SK-N-SH (cell line): ENCODE data around the gene SCN2A. TPM values are rescaled to one million over a fixed set of nuclear protein-coding genes. Genes with fewer than 3 reads are reported as not detected.

Source experiments
- CTCF ChIA-PET: fragments of 300-600, 350-600 bp; formaldehyde crosslinking; extraction: SDS; loops from one replicate; lab custom pipeline; 2021; lab: Yijun Ruan, JAX
- POLR2A ChIA-PET: fragments of 350-600 bp; sonication (Branson Sonifier 250); formaldehyde crosslinking; extraction: SDS; loops from one replicate; lab custom pipeline; 2020; ENCODE audit warnings: antibody characterized with exemption, inconsistent platforms; lab: Yijun Ruan, JAX
- DNase-seq: peaks from one replicate; pipeline ENCODE4 v3.0.0; 2012
- H2AFZ ChIP-seq: fragments of 200-600 bp; sonication (generic); 2 replicates; pipeline ENCODE4 v1.8.1; 2016; ENCODE audit warnings: antibody characterized with exemption, mild to moderate bottlenecking, low read depth
- H3F3A ChIP-seq: fragments of 200-600 bp; sonication (generic); replicated peaks from 2 replicates; pipeline ENCODE3; 2016; ENCODE audit warnings: antibody characterized with exemption, mild to moderate bottlenecking; ENCODE audit not compliant: insufficient read depth
- H3K27ac ChIP-seq, 2 experiments: fragments of 200-500 bp in 1 of 2; fragments of 200-600 bp in 1 of 2; sonication (Bioruptor generic) in 1 of 2; sonication (generic), shearing (Covaris generic) in 1 of 2; 2 replicates each; pipeline versions ENCODE4 v1.5.1 to v1.6.1; 2014 to 2016; ENCODE audit warnings: low read depth in 2 of 2, inconsistent platforms in 1 of 2, low read length in 1 of 2, mild to moderate bottlenecking in 1 of 2, mixed read lengths in 1 of 2
- H3K27me3 ChIP-seq: fragments of 200-600 bp; sonication (generic), shearing (Covaris generic); 2 replicates; pipeline ENCODE4 v1.6.1; 2016; ENCODE audit warnings: mixed run types; ENCODE audit not compliant: insufficient read depth
- H3K36me3 ChIP-seq, 2 experiments: fragments of 200-500 bp in 1 of 2; fragments of 200-600 bp in 1 of 2; sonication (Bioruptor generic) in 1 of 2; sonication (generic) in 1 of 2; replicated peaks in 1 of 2; 2 replicates each; pipeline versions ENCODE3 to v1.5.1; 2014 to 2016; ENCODE audit warnings: low read length in 1 of 2, mild to moderate bottlenecking in 1 of 2; ENCODE audit not compliant: insufficient read depth in 2 of 2, control insufficient read depth in 1 of 2
- H3K4me1 ChIP-seq, 2 experiments: fragments of 200-500 bp in 1 of 2; fragments of 200-600 bp in 1 of 2; sonication (Bioruptor generic) in 1 of 2; sonication (generic), shearing (Covaris generic) in 1 of 2; 2 replicates each; pipeline versions ENCODE4 v1.5.1 to v1.6.1; 2014 to 2016; ENCODE audit warnings: low read depth in 1 of 2, low read length in 1 of 2, mixed run types in 1 of 2; ENCODE audit not compliant: insufficient read depth in 2 of 2, control insufficient read depth in 1 of 2
- H3K4me2 ChIP-seq: fragments of 200-600 bp; sonication (generic), shearing (Covaris generic); 2 replicates; pipeline ENCODE4 v1.6.1; 2017; ENCODE audit warnings: mixed run types
- H3K4me3 ChIP-seq, 2 experiments: fragments of 200-500 bp in 1 of 2; fragments of 200-600 bp in 1 of 2; sonication (Bioruptor generic) in 1 of 2; sonication (generic), shearing (Covaris generic) in 1 of 2; 2 replicates each; pipeline versions ENCODE4 v1.5.1 to v1.8.1; 2014 to 2016; ENCODE audit warnings: low read depth in 2 of 2, inconsistent platforms in 1 of 2, low read length in 1 of 2, mild to moderate bottlenecking in 1 of 2, mixed read lengths in 1 of 2, moderate library complexity in 1 of 2
- H3K79me2 ChIP-seq: fragments of 200-600 bp; sonication (generic); 2 replicates; pipeline ENCODE4 v1.8.1; 2017; ENCODE audit warnings: mild to moderate bottlenecking; ENCODE audit not compliant: insufficient read depth
- H3K9ac ChIP-seq: fragments of 200-600 bp; sonication (generic); 2 replicates; pipeline ENCODE4 v1.6.1; 2017; ENCODE audit warnings: mixed run types
- H3K9me2 ChIP-seq: fragments of 200-600 bp; sonication (generic); 2 replicates; pipeline ENCODE4 v1.6.1; 2017; ENCODE audit warnings: mixed run types
- H3K9me3 ChIP-seq: fragments of 200-600 bp; sonication (generic); 2 replicates; pipeline ENCODE4 v1.6.1; 2017; ENCODE audit warnings: mixed run types, mild to moderate bottlenecking, moderate library complexity
- H4K20me1 ChIP-seq: fragments of 200-600 bp; sonication (generic); 2 replicates; pipeline ENCODE4 v1.6.1; 2017; ENCODE audit warnings: mild to moderate bottlenecking, mixed run types; ENCODE audit not compliant: insufficient read depth
- ELF1 ChIP-seq: IDR thresholded peaks from 2 replicates; pipeline ENCODE4 v1.4.0; 2012
- EZH2phosphoT487 ChIP-seq: fragments of 200-600 bp; sonication (generic); IDR thresholded peaks from 2 replicates; pipeline ENCODE4 v1.6.1; 2017; ENCODE audit warnings: low read depth, mixed run types, mild to moderate bottlenecking, antibody characterized with exemption, moderate library complexity, borderline replicate concordance
- FOSL2 ChIP-seq: IDR thresholded peaks from 2 replicates; pipeline ENCODE4 v1.4.0; 2012; ENCODE audit warnings: low read depth, mild to moderate bottlenecking, moderate library complexity, borderline replicate concordance
- GABPA ChIP-seq: IDR thresholded peaks from 2 replicates; pipeline ENCODE4 v1.4.0; 2012; ENCODE audit warnings: low read depth, mild to moderate bottlenecking
- MEF2A ChIP-seq: IDR thresholded peaks from 2 replicates; pipeline ENCODE4 v1.4.0; 2012; ENCODE audit warnings: low read depth, borderline replicate concordance
- NRF1 ChIP-seq: IDR thresholded peaks from 2 replicates; pipeline ENCODE4 v1.6.1; 2012; ENCODE audit warnings: low read depth, mild to moderate bottlenecking, low read length
- PBX3 ChIP-seq: IDR thresholded peaks from 2 replicates; pipeline ENCODE4; 2012
- RCOR1 ChIP-seq: fragments of 150-350 bp; IDR thresholded peaks from 2 replicates; pipeline ENCODE4 v1.6.1; 2017; ENCODE audit warnings: antibody characterized with exemption, low read length
- RFX5 ChIP-seq: IDR thresholded peaks from 2 replicates; pipeline ENCODE4 v1.6.1; 2012; ENCODE audit warnings: mild to moderate bottlenecking, improper control_type of control experiment, low read length
- SIN3A ChIP-seq: IDR thresholded peaks from 2 replicates; pipeline ENCODE4 v1.6.1; 2012; ENCODE audit warnings: low read depth, mild to moderate bottlenecking, low read length, moderate library complexity, borderline replicate concordance
- TAF1 ChIP-seq: IDR thresholded peaks from 2 replicates; pipeline ENCODE4 v1.6.1; 2012; ENCODE audit warnings: low read depth, mild to moderate bottlenecking, low read length, moderate library complexity, borderline replicate concordance
- TCF12 ChIP-seq: IDR thresholded peaks from 2 replicates; pipeline ENCODE4 v1.4.0; 2012
- TEAD4 ChIP-seq: IDR thresholded peaks from 2 replicates; pipeline ENCODE4 v1.4.0; 2012; ENCODE audit warnings: mild to moderate bottlenecking, borderline replicate concordance; ENCODE audit not compliant: insufficient read depth
- USF1 ChIP-seq: IDR thresholded peaks from 2 replicates; pipeline ENCODE4 v1.4.0; 2012; ENCODE audit warnings: low read depth, borderline replicate concordance
- WGBS: methylation state at CpG from one replicate; pipeline ENCODE4 v1.1.6; 2017; ENCODE audit warnings: low lambda C conversion rate; 5-methylcytosine and 5-hydroxymethylcytosine counted together
- polyA plus RNA-seq, 3 experiments: library from polyadenylated mRNA; depleted of rRNA; stranded (reverse); fragments of >200 nt; gene quantifications; 2 replicates each; pipeline ENCODE4 v1.2.3, GENCODE V29; 2012
- TF ChIP-seq, protein P1 (sequence below): fragments of 200-600 bp; sonication (generic); IDR thresholded peaks from 2 replicates; pipeline ENCODE4 v1.6.1; 2017; ENCODE audit warnings: antibody characterized with exemption, mild to moderate bottlenecking, moderate library complexity

SCN2A gene
- polyA plus RNA-seq, 1 of the 3 experiments (the other 2 are of a cell fraction), result 5.1 TPM

- peaks cover 6% of the 10 kb centered on the region for H3F3A ChIP-seq
- H3K4me2 ChIP-seq, result no peak overlapping the region
- no peak overlapping the region for H3K27ac ChIP-seq
- TF ChIP-seq FOSL2, result no peak
- no peak for TF ChIP-seq TAF1
- TF ChIP-seq EZH2phosphoT487, result no peak
- no peak for TF ChIP-seq RCOR1
- no peaks in the 10 kb centered on the region; a peak in 1 of 4 replicates for H3K4me1 ChIP-seq
- H3K36me3 ChIP-seq, result no peaks in the 10 kb centered on the region
- H4K20me1 ChIP-seq, result no peaks in the 10 kb centered on the region
- no peak overlapping the region for H2AFZ ChIP-seq
- DNase-seq, result no peak
- CTCF ChIA-PET, result interaction anchor here (0.8 to 3.1 kb wide), 4 partner anchors 53 to 242 kb away, joined by 3 to 27 read pairs (median 20); no protein-coding TSS in a partner anchor
- H3K9me3 ChIP-seq, result no peaks in the 10 kb centered on the region
- no peaks in the 10 kb centered on the region for H3K79me2 ChIP-seq
- 70% methylated on average over 2 of the region's 2 CpGs for WGBS
- H3K9me2 ChIP-seq, result no peaks in the 10 kb centered on the region
- H3K27me3 ChIP-seq, result no peaks in the 10 kb centered on the region
- POLR2A ChIA-PET, result no interaction called here
- H3K9ac ChIP-seq, result no peak overlapping the region
- H3K4me3 ChIP-seq, result no peak overlapping the region
Measured at GRCh38 chr2:165240916-165241315, 1.7 kb downstream of the SCN2A start.

- TF ChIP-seq RCOR1, result no peak
- no peak for TF ChIP-seq GABPA
- TF ChIP-seq PBX3, result no peak
- no peak for TF ChIP-seq TEAD4
- no peak for TF ChIP-seq USF1
- TF ChIP-seq ELF1, result no peak
- TF ChIP-seq EZH2phosphoT487, result no peak
- TF ChIP-seq TCF12, result no peak
- TF ChIP-seq, protein P1, sequence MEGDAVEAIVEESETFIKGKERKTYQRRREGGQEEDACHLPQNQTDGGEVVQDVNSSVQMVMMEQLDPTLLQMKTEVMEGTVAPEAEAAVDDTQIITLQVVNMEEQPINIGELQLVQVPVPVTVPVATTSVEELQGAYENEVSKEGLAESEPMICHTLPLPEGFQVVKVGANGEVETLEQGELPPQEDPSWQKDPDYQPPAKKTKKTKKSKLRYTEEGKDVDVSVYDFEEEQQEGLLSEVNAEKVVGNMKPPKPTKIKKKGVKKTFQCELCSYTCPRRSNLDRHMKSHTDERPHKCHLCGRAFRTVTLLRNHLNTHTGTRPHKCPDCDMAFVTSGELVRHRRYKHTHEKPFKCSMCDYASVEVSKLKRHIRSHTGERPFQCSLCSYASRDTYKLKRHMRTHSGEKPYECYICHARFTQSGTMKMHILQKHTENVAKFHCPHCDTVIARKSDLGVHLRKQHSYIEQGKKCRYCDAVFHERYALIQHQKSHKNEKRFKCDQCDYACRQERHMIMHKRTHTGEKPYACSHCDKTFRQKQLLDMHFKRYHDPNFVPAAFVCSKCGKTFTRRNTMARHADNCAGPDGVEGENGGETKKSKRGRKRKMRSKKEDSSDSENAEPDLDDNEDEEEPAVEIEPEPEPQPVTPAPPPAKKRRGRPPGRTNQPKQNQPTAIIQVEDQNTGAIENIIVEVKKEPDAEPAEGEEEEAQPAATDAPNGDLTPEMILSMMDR, result no peak
- no peak for TF ChIP-seq MEF2A
- no peak for TF ChIP-seq NRF1
- TF ChIP-seq SIN3A, result no peak
- no peak for TF ChIP-seq RFX5
- Histone ChIP-seq H3K9me2 (no peaks in the 10 kb centered on the region), H3K27me3 (no peaks in the 10 kb centered on the region), H3K36me3 (no peaks in the 10 kb centered on the region), H4K20me1 (no peaks in the 10 kb centered on the region), H3K4me1 (no peaks in the 10 kb centered on the region; a peak in 1 of 4 replicates), H3K9me3 (no peaks in the 10 kb centered on the region), H3K79me2 (no peaks in the 10 kb centered on the region), H2AFZ (no peak overlapping the region), H3K4me3 (no peak overlapping the region), H3K27ac (no peak overlapping the region), H3K9ac (no peak overlapping the region), H3F3A (no peaks in the 10 kb centered on the region), H3K4me2 (no peak overlapping the region)
- no peak for DNase-seq
- POLR2A ChIA-PET, result no interaction called here
- CTCF ChIA-PET, result interaction anchor here (1.2 to 1.6 kb wide), 2 partner anchors 48 to 231 kb away, joined by 3 to 7 read pairs; no protein-coding TSS in a partner anchor
- 60% methylated on average over 5 of the region's 5 CpGs for WGBS
Measured at GRCh38 chr2:165245081-165245793, 6.0 kb downstream of the SCN2A start.
